ENCODE results near the gene TMEM208. TPM values are rescaled to one million over a fixed set of nuclear protein-coding genes. Genes with fewer than 3 reads are reported as not detected.
A peak's percentile ranks its signal among the peaks of the same experiment; 100 is the strongest.

TMEM208 gene
- total and polyA plus RNA-seq, 2 experiments from 2014 or later: 47.5 to 181 TPM

- Histone ChIP-seq H3K4me2 (peak overlapping the region; percentile 87), H3K27me3 (no peaks in the 10 kb centered on the region), H2AFZ (no peak overlapping the region), H4K20me1 (ENCODE audit: insufficient read depth, poor library complexity, severe bottlenecking) (no peaks in the 10 kb centered on the region), H3K79me2 (no peaks in the 10 kb centered on the region), H3K36me3 (replicated peaks; ENCODE audit: insufficient read depth, low read depth) (no peaks in the 10 kb centered on the region), H3K4me3 (no peak overlapping the region), H3K9me2 (replicated peaks; ENCODE audit: insufficient read depth) (no peaks in the 10 kb centered on the region), H3K27ac (peak overlapping the region; percentile 85), H3K4me1 (ENCODE audit: insufficient read depth) (peaks cover 24% of the 10 kb centered on the region), H3K9me3 (ENCODE audit: low read depth) (no peaks in the 10 kb centered on the region)
- TF ChIP-seq EZH2 (IDR thresholded peaks at IDR 0.05; ENCODE audit: borderline replicate concordance): no peak
- no peak for TF ChIP-seq CTCF (IDR thresholded peaks at IDR 0.05; ENCODE audit: poor library complexity)
- TF ChIP-seq EZH2phosphoT487 (IDR thresholded peaks at IDR 0.05; ENCODE audit: low read depth, severe bottlenecking, unreplicated experiment): no peak
- DNase-seq (ENCODE audit: low spot score): peak; percentile 83
- WGBS (ENCODE audit: low lambda C conversion rate, missing lambda C conversion rate): 85% methylated on average over 4 of the region's 4 CpGs
Observed at GRCh38 chr16:67277294-67277998, 50.5 kb downstream of the TMEM208 start.

- no peaks in the 10 kb centered on the region for H4K20me1 ChIP-seq (ENCODE audit: insufficient read depth, poor library complexity, severe bottlenecking)
- TF ChIP-seq EZH2phosphoT487 (IDR thresholded peaks at IDR 0.05; ENCODE audit: low read depth, severe bottlenecking, unreplicated experiment): no peak
- no peak for TF ChIP-seq CTCF (IDR thresholded peaks at IDR 0.05; ENCODE audit: poor library complexity)
- no peak for TF ChIP-seq EZH2 (IDR thresholded peaks at IDR 0.05; ENCODE audit: borderline replicate concordance)
- H3K9me2 ChIP-seq (replicated peaks; ENCODE audit: insufficient read depth): no peaks in the 10 kb centered on the region
- DNase-seq (ENCODE audit: low spot score): peak; percentile 42
- no peaks in the 10 kb centered on the region for H3K79me2 ChIP-seq
- no peaks in the 10 kb centered on the region for H3K27me3 ChIP-seq
- H3K36me3 ChIP-seq (replicated peaks; ENCODE audit: insufficient read depth, low read depth): no peaks in the 10 kb centered on the region
- no peak overlapping the region for H3K4me3 ChIP-seq
- H3K4me1 ChIP-seq (ENCODE audit: insufficient read depth): peaks cover 24% of the 10 kb centered on the region
- H3K4me2 ChIP-seq: peak overlapping the region; percentile 87
- peak overlapping the region; percentile 85 for H3K27ac ChIP-seq
- H2AFZ ChIP-seq: peak overlapping the region; percentile 84
- WGBS (ENCODE audit: low lambda C conversion rate, missing lambda C conversion rate): 82% methylated on average over 12 of the region's 13 CpGs
- no peaks in the 10 kb centered on the region for H3K9me3 ChIP-seq (ENCODE audit: low read depth)
Observed at GRCh38 chr16:67277999-67278772, 51.3 kb downstream of the TMEM208 start.

MicroRNAs within 50 kb of the gene (microRNA counts, 767-probe panel; counts per million panel counts)
- not detected for microRNA hsa-miR-328

Small RNAs within 50 kb of the gene (microRNA-seq; reads per million reads assigned to microRNA genes)
- gene MIR328: 344 reads per million, percentile 70 among the genes with 10 or more reads in this experiment

Small RNAs within 50 kb of the gene (small RNA-seq; reads per million reads assigned to genes)
- gene MIR328: 4.1 reads per million, percentile 92 among the genes with 10 or more reads in this experiment

Other genes starting within 250 kb of the TMEM208 start
- 7.2 and 12.3 TPM in 2 replicates for gene CES4A, start 238.5 kb upstream of the TMEM208 start, total RNA-seq
- gene CES4A, start 238.5 kb upstream of the TMEM208 start, polyA plus RNA-seq: 11.8 and 17.9 TPM in 2 replicates
- gene CBFB, start 198.0 kb upstream of the TMEM208 start, total RNA-seq: 48.0 and 59.0 TPM in 2 replicates
- 39.3 and 47.4 TPM in 2 replicates for gene CBFB, start 198.0 kb upstream of the TMEM208 start, polyA plus RNA-seq
- gene PHAF1, start 117.2 kb upstream of the TMEM208 start, total RNA-seq: 18.6 and 18.7 TPM in 2 replicates
- gene PHAF1, start 117.2 kb upstream of the TMEM208 start, polyA plus RNA-seq: 15.2 and 20.2 TPM in 2 replicates
- gene B3GNT9, start 76.1 kb upstream of the TMEM208 start, total RNA-seq: 33.3 and 34.5 TPM in 2 replicates
- gene B3GNT9, start 76.1 kb upstream of the TMEM208 start, polyA plus RNA-seq: 37.5 and 44.2 TPM in 2 replicates
- gene TRADD, start 67.2 kb upstream of the TMEM208 start, total RNA-seq: 18.5 and 21.9 TPM in 2 replicates
- 31.4 and 32.4 TPM in 2 replicates for gene TRADD, start 67.2 kb upstream of the TMEM208 start, polyA plus RNA-seq
- 10.7 and 11.1 TPM in 2 replicates for gene FBXL8, start 67.2 kb upstream of the TMEM208 start, total RNA-seq
- 15.9 and 19.8 TPM in 2 replicates for gene FBXL8, start 67.2 kb upstream of the TMEM208 start, polyA plus RNA-seq
- 3.2 and 5.5 TPM in 2 replicates for gene HSF4, start 62.4 kb upstream of the TMEM208 start, total RNA-seq
- 8.5 and 15.7 TPM in 2 replicates for gene HSF4, start 62.4 kb upstream of the TMEM208 start, polyA plus RNA-seq
- 8.1 and 9.3 TPM in 2 replicates for gene NOL3, start 56.6 kb upstream of the TMEM208 start, total RNA-seq
- 10.9 and 11.0 TPM in 2 replicates for gene NOL3, start 56.6 kb upstream of the TMEM208 start, polyA plus RNA-seq
- 22.3 and 24.8 TPM in 2 replicates for gene MATCAP1, start 43.2 kb upstream of the TMEM208 start, total RNA-seq
- 25.4 and 38.5 TPM in 2 replicates for gene MATCAP1, start 43.2 kb upstream of the TMEM208 start, polyA plus RNA-seq
- 0.33 and 3.3 TPM in 2 replicates for gene EXOC3L1, start 37.0 kb upstream of the TMEM208 start, total RNA-seq
- 2.0 and 2.6 TPM in 2 replicates for gene EXOC3L1, start 37.0 kb upstream of the TMEM208 start, polyA plus RNA-seq
- 70.4 and 76.6 TPM in 2 replicates for gene E2F4, start 35.0 kb upstream of the TMEM208 start, total RNA-seq
- 72.4 and 76.4 TPM in 2 replicates for gene E2F4, start 35.0 kb upstream of the TMEM208 start, polyA plus RNA-seq
- gene ELMO3, start 28.0 kb upstream of the TMEM208 start, total RNA-seq: 18.5 and 18.7 TPM in 2 replicates
- 14.5 and 18.3 TPM in 2 replicates for gene ELMO3, start 28.0 kb upstream of the TMEM208 start, polyA plus RNA-seq
- 4.1 and 10.0 TPM in 2 replicates for gene FHOD1, start 20.4 kb downstream of the TMEM208 start, total RNA-seq
- gene FHOD1, start 20.4 kb downstream of the TMEM208 start, polyA plus RNA-seq: 17.2 and 20.9 TPM in 2 replicates
- 0.36 and 1.4 TPM in 2 replicates for gene SLC9A5, start 21.8 kb downstream of the TMEM208 start, total RNA-seq
- 1.5 and 2.7 TPM in 2 replicates for gene SLC9A5, start 21.8 kb downstream of the TMEM208 start, polyA plus RNA-seq
- gene PLEKHG4, start 52.4 kb downstream of the TMEM208 start, total RNA-seq: 3.4 and 3.6 TPM in 2 replicates
- 3.0 and 5.5 TPM in 2 replicates for gene PLEKHG4, start 52.4 kb downstream of the TMEM208 start, polyA plus RNA-seq
- not detected in 2 replicates for gene KCTD19, start 99.6 kb downstream of the TMEM208 start, total RNA-seq
- gene KCTD19, start 99.6 kb downstream of the TMEM208 start, polyA plus RNA-seq: not detected in 2 replicates
- 0.23 and 0.32 TPM in 2 replicates for gene LRRC36, start 99.7 kb downstream of the TMEM208 start, total RNA-seq
- 0.69 TPM in 1 of 2 replicates, not detected in the other for gene LRRC36, start 99.7 kb downstream of the TMEM208 start, polyA plus RNA-seq
- gene TPPP3, start 166.4 kb downstream of the TMEM208 start, total RNA-seq: 0.88 and 3.2 TPM in 2 replicates
- 13.4 and 20.1 TPM in 2 replicates for gene TPPP3, start 166.4 kb downstream of the TMEM208 start, polyA plus RNA-seq
- 1.9 and 5.9 TPM in 2 replicates for gene ZDHHC1, start 189.3 kb downstream of the TMEM208 start, total RNA-seq
- gene ZDHHC1, start 189.3 kb downstream of the TMEM208 start, polyA plus RNA-seq: 10.0 and 10.6 TPM in 2 replicates
- 0.93 and 1.6 TPM in 2 replicates for gene HSD11B2, start 204.0 kb downstream of the TMEM208 start, total RNA-seq
- gene HSD11B2, start 204.0 kb downstream of the TMEM208 start, polyA plus RNA-seq: 2.3 and 4.2 TPM in 2 replicates

All from hepatocyte (in vitro differentiated cells).